ENCODE results near the gene MYOZ1. TPM values are rescaled to one million over a fixed set of nuclear protein-coding genes. Genes with fewer than 3 reads are reported as not detected.

Gene MYOZ1
- total and polyA plus RNA-seq, 2 of the 8 experiments (the other 6 are each of a cell fraction or from before 2014, with no cell fraction given): 2.6 to 3.3 TPM

DNA sequence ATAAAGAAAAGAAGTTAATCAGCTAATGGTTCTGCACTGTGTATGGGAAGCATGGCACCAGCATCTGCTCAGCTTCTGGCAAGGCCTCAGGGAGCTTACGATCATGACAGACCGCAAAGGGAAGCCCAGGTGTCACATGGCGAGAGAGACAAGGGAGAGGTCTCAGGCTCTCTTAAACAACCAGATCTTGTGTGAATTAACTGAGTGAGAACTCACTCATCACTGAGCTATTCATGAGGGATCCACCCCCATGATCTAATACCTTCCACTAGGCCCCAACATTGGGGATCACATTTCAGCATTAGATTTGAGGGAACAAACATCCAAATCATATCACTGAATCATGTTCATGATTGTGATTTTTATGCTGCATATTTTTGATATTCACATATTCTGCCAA, 55.9 kb downstream of the MYOZ1 start:
- Histone ChIP-seq H4K91ac (replicated peaks; ENCODE audit: insufficient read length, low read length) (no peak overlapping the region), H2BK12ac (ENCODE audit: low read depth, low read length) (no peak overlapping the region), H3K56ac (replicated peaks; ENCODE audit: insufficient read length, low read depth, low read length) (no peak overlapping the region), H3K36me3 (ENCODE audit: control insufficient read depth in 2 of 4, insufficient read depth in 4 of 4, low read length in 3 of 4) (no peaks in the 10 kb centered on the region), H3K14ac (ENCODE audit: insufficient read length) (no peak overlapping the region), H3K23me2 (ENCODE audit: low read depth, low read length) (no peaks in the 10 kb centered on the region), H4K20me1 (replicated peaks in 1 of 2; ENCODE audit: control insufficient read depth in 1 of 2, insufficient read depth in 2 of 2, low read length in 2 of 2) (no peaks in the 10 kb centered on the region), H3K9me3 (ENCODE audit: insufficient read depth in 2 of 2, low read depth in 1 of 2, low read length in 1 of 2) (peaks cover 0 to 3% of the 10 kb centered on the region in 2 experiments; a peak in 1 of 4 replicates), H3K79me2 (ENCODE audit: control insufficient read depth in 1 of 2, insufficient read depth in 2 of 2, low read length in 2 of 2) (peaks cover 0 to 75% of the 10 kb centered on the region in 2 experiments; a peak in 3 of 4 replicates), H2BK20ac (ENCODE audit: low read length) (no peak overlapping the region), H3K4ac (replicated peaks; ENCODE audit: insufficient read length, low read depth, low read length) (no peak overlapping the region), H2BK5ac (ENCODE audit: low read depth, low read length) (no peak overlapping the region), H3K27me3 (replicated peaks in 1 of 4; ENCODE audit: control insufficient read depth in 3 of 4, extremely low read depth in 1 of 4, insufficient read depth in 3 of 4, low read length in 3 of 4) (no peaks in the 10 kb centered on the region), H4K8ac (ENCODE audit: extremely low read depth, insufficient read depth, low read length) (no peak overlapping the region), H4K5ac (ENCODE audit: insufficient read length, low read depth, low read length) (no peak overlapping the region), H3K4me2 (ENCODE audit: insufficient read depth in 1 of 2, low read depth in 2 of 2, low read length in 2 of 2) (no peak overlapping the region), H3K27ac (ENCODE audit: low read depth, low read length) (no peak overlapping the region), H2AFZ (ENCODE audit: low read length) (no peak overlapping the region), H3K9ac (replicated peaks in 1 of 4; ENCODE audit: extremely low read depth in 1 of 4, low read depth in 3 of 4, low read length in 3 of 4) (no peak overlapping the region), H3K23ac (ENCODE audit: insufficient read length) (no peak overlapping the region), H2BK15ac (ENCODE audit: low read length) (no peak overlapping the region), H3K79me1 (ENCODE audit: low read depth, low read length) (no peaks in the 10 kb centered on the region), H2AK5ac (ENCODE audit: low read depth, low read length) (no peak overlapping the region), H3K4me1 (replicated peaks in 1 of 4; ENCODE audit: control insufficient read depth in 3 of 4, insufficient read depth in 4 of 4, low read length in 3 of 4) (peaks cover 2 to 9% (median 5%) of the 10 kb centered on the region in 4 experiments; a peak in 4 of 7 replicates), H2BK120ac (replicated peaks; ENCODE audit: low read depth, low read length) (no peak overlapping the region), H3K18ac (ENCODE audit: extremely low read depth, low read length) (no peak overlapping the region), H3K4me3 (ENCODE audit: extremely low read depth in 1 of 4, insufficient read depth in 2 of 4, low read depth in 3 of 4, low read length in 4 of 4) (no peak overlapping the region)
- FAIRE-seq (no peak), DNase-seq (ENCODE audit: low read depth in 1 of 2, low spot score in 2 of 2) (no peak)
- POLR2A ChIA-PET (ENCODE audit: partially characterized antibody): no interaction called here
- WGBS, 2 experiments (ENCODE audit: extremely low coverage in 1 of 2, insufficient coverage in 1 of 2, insufficient read length in 1 of 2, insufficient replicate concordance in 2 of 2, low coverage in 1 of 2, low lambda C conversion rate in 2 of 2, missing lambda C conversion rate in 1 of 2): 89% methylated on average over 3 of the region's 3 CpGs; no CpG with 5 or more reads in 1 of the 2 experiments
- CTCF ChIA-PET (ENCODE audit: partially characterized antibody): interaction anchor here (1.2 kb wide), 1 partner anchor 25 kb away, joined by 3 read pairs; no protein-coding TSS in a partner anchor
- TF ChIP-seq BCL11A (IDR thresholded peaks at IDR 0.05; ENCODE audit: low read depth in 2 of 2, low read length in 2 of 2) (no peak), SUZ12 (IDR thresholded peaks at IDR 0.05; ENCODE audit: low read length) (no peak), HDAC2 (IDR thresholded peaks at IDR 0.05; ENCODE audit: borderline replicate concordance in 1 of 2, low read depth in 2 of 2, low read length in 2 of 2) (no peak), BRCA1 (IDR thresholded peaks at IDR 0.05; ENCODE audit: low read depth, low read length) (no peak), SP4 (IDR thresholded peaks at IDR 0.05; ENCODE audit: low read length) (no peak), SRF (IDR thresholded peaks at IDR 0.05; ENCODE audit: low read depth, low read length) (no peak), RBBP5 (IDR thresholded peaks at IDR 0.05; ENCODE audit: borderline replicate concordance, low read depth, low read length) (no peak), RAD21 (IDR thresholded peaks at IDR 0.05 in 1 of 2, conservative IDR thresholded peaks at IDR 0.05 in 1 of 2; ENCODE audit: low read depth in 2 of 2, low read length in 2 of 2) (no peak), CREB1 (IDR thresholded peaks at IDR 0.05) (no peak), CBX8 (IDR thresholded peaks at IDR 0.05; ENCODE audit: borderline replicate concordance, low read depth, low read length) (no peak)
- TF ChIP-seq, protein P1, sequence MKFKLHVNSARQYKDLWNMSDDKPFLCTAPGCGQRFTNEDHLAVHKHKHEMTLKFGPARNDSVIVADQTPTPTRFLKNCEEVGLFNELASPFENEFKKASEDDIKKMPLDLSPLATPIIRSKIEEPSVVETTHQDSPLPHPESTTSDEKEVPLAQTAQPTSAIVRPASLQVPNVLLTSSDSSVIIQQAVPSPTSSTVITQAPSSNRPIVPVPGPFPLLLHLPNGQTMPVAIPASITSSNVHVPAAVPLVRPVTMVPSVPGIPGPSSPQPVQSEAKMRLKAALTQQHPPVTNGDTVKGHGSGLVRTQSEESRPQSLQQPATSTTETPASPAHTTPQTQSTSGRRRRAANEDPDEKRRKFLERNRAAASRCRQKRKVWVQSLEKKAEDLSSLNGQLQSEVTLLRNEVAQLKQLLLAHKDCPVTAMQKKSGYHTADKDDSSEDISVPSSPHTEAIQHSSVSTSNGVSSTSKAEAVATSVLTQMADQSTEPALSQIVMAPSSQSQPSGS (IDR thresholded peaks at IDR 0.05; ENCODE audit: low read length): no peak
- TF ChIP-seq, protein P2, sequence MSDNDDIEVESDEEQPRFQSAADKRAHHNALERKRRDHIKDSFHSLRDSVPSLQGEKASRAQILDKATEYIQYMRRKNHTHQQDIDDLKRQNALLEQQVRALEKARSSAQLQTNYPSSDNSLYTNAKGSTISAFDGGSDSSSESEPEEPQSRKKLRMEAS (IDR thresholded peaks at IDR 0.05): no peak
